HG02938 (cell line): ENCODE data around the gene MIER2.
"Not testable (repeated sequence)": the region's sequence is repeated elsewhere in the genome, so short reads cannot be mapped to it uniquely, and the experiment has no call there.

Source experiments
- ATAC-seq: cut with Tn5 transposase; IDR thresholded peaks from one replicate; pipeline ENCODE4 v1.9.1; 2021; ENCODE audit warnings: mild to moderate bottlenecking, moderate library complexity; ENCODE audit not compliant: unreplicated experiment

Gene MIER2

GRCh38 chr19:291006-291521 lies 53.5 kb downstream of the MIER2 start, which contains the start of gene PLPP2:
Gene PLPP2 (minus strand): TSS chr19:291403. CDS start chr19:291336, 67 bp downstream.
- no peak for ATAC-seq

GRCh38 chr19:290372-291005 lies 54.1 kb downstream of the MIER2 start:
- no peak for ATAC-seq

GRCh38 chr19:289651-290371 lies 54.8 kb downstream of the MIER2 start:
- no peak for ATAC-seq

GRCh38 chr19:288911-289310 lies 55.7 kb downstream of the MIER2 start:
- ATAC-seq: no peak

GRCh38 chr19:287381-287871 lies 57.2 kb downstream of the MIER2 start:
- ATAC-seq: no peak

- no peak for ATAC-seq
Measured at GRCh38 chr19:283395-283794, 61.2 kb downstream of the MIER2 start.

GRCh38 chr19:282501-282900 lies 62.1 kb downstream of the MIER2 start:
- no peak for ATAC-seq

GRCh38 chr19:281992-282391 lies 62.6 kb downstream of the MIER2 start:
- ATAC-seq: no peak

- ATAC-seq: no peak
Measured at GRCh38 chr19:281156-281853, 63.3 kb downstream of the MIER2 start.

GRCh38 chr19:280541-281009 lies 64.0 kb downstream of the MIER2 start:
- ATAC-seq: no peak

GRCh38 chr19:279656-280055 lies 64.9 kb downstream of the MIER2 start:
- ATAC-seq: no peak

- ATAC-seq: no peak
Measured at GRCh38 chr19:279231-279630, 65.4 kb downstream of the MIER2 start.

- ATAC-seq: no peak
Measured at GRCh38 chr19:277581-278165, 66.9 kb downstream of the MIER2 start.

- no peak for ATAC-seq
Measured at GRCh38 chr19:277131-277530, 67.5 kb downstream of the MIER2 start.

- no peak for ATAC-seq
Measured at GRCh38 chr19:275958-276646, 68.5 kb downstream of the MIER2 start.

- ATAC-seq: no peak
Measured at GRCh38 chr19:275000-275399, 69.6 kb downstream of the MIER2 start.

- ATAC-seq: no peak
Measured at GRCh38 chr19:273393-273792, 71.2 kb downstream of the MIER2 start.

- no peak for ATAC-seq
Measured at GRCh38 chr19:271856-272255, 72.7 kb downstream of the MIER2 start.

- not testable (repeated sequence) for ATAC-seq
Measured at GRCh38 chr19:270766-271318, 73.8 kb downstream of the MIER2 start.

GRCh38 chr19:269241-269640 lies 75.4 kb downstream of the MIER2 start:
- ATAC-seq: no peak
